SKM-1 treated with dmso at 0.1 percent for 144 hours (cell line): ENCODE measurements around the gene CCDC175.

Experiments used
- DNase-seq: peaks from one replicate; lab custom pipeline; 2025; ENCODE audit not compliant: unreplicated experiment; lab: John Stamatoyannopoulos, UW

The CCDC175 gene

DNA sequence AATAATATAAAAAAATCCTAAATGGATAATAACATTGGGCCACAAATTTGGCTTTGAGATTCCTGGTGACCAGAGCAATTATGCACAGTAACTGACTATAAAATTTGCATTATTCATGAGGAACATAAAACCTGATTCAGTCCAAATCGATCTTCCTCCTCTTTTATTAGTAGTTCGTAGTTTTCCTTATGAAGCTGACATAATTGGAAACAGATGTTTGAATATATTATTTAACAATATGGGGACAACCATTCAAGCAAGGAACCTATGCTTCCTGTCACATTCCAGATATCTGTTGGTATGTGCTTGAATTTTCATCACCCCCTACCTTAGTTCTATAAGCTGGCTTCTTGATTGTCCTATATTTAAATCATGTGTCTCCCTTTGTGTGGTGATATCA lies 34.9 kb downstream of the CCDC175 start:
- no peak for DNase-seq

DNA sequence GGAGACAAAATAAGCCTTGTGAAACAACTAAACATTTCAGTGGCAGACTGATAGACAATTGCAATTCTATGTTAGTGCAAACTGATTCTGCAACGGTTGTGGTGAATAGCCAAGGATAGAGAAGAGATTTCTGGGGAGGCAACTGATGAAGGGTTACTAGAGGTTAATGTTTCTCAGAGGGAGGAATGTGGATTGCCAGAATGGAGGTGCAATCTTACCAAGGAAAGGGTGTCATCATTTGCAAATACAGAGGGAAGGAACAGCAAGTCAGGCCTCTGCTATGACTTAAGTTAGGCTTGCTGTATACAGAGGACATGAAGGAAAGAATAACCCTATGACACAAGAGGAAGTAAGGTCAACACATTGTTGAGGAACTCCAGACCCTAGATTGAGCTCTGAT lies 35.8 kb downstream of the CCDC175 start:
- no peak for DNase-seq

DNA sequence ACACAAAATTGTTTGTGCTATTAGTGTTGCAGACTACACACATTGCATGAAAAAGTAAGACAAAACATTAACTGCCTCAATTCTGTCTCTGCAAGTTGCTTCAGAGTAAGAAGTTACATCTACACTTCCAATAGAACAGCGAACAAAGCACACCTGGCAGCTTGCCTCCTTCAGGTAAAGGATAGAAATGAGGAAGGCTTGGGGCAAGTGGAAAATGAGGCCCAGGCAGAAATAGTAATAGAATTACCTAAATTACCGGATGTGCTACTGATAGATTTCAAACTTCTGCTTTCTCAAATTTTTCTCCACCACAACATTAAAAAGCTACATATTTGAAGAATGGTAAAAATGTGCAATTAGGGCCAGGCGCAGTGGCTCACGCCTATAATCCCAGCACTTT lies 37.7 kb downstream of the CCDC175 start:
- no peak for DNase-seq

DNA sequence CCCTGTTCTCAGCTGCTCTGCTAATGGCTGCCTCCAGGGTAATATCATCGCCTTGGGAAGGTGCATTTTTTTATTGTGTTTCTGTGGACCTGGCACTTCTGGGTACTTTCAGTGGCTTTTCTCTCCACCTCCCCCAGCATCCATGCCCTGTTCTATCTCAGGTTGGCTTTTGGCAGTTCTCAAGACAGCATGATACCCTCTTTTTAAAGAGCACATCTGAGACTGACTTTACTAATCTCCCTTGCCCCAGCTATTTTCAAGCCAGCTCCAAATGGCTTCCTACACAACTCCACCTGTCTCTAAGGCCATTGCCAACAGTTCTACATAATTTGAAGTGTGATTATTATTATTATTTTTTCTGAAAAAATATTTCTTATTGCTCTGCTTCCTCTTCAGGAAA lies 39.1 kb downstream of the CCDC175 start:
- no peak for DNase-seq

DNA sequence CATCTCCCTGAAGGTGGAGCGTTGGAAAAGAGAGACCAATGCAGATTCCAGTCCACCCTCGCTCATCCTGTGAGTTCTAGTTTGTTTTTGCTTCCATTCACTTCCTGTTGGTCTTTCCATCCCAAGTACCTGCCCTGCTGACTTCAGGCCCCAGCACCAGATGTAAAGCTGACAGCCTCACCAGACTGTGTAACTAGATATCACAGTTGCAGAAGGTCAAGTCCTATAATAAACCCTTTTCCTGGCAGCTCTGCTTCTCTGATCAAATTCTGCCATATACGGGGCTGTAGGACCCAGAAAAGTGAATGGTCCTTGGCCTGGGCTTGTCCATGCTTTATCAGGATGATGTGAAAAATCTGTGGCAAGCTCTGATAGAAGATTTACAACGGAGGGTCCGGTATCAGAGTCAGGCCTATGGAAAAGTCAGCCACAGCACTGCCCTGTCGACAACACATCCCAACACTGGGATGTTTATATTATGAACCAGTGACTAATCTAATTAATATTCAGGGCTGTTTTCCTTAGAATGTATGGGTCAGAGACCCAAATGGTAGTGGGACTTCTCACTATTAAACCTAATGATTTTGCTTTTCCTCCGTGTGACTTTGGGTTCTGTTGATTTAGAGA lies 42.1 kb downstream of the CCDC175 start:
- no peak for DNase-seq

DNA sequence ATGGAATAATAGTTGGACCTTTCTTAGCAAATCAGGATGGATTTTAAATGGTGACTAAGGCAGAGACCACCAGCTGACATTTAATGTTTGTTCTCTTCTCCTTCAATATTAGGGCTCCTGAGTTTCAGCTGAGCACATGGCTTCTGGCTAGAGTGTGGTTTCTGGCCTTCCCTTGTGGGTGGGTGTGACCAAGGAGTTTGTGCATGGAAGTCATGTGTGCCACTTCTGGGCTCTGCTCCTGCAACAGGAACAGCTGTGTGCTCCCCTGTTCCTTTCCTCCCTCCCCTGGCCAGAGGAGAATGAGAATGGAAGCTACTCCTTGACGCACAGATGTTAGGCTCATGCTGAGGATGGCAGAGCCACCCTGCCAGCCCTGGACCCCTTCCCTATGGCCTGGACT lies 44.2 kb downstream of the CCDC175 start:
- DNase-seq: no peak

DNA sequence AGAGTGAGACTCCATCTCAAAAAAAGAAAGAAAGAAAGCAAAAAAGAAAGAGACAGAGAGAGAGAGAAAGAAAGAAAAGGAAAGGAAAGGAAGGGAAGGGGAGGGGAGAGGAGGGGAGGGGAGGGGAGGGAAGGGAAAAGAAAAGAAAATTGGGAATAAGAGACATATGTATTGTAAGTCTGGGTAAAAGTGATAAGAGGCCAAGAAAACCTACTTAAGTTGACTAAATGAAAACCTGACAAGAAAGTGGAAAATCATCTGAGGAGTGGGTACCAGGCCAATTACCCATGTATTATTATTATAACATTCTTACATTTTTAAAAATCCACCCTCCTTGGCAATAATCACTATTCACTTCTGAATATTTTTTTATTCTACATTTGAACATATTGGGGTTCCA lies 46.3 kb downstream of the CCDC175 start:
- DNase-seq: no peak

DNA sequence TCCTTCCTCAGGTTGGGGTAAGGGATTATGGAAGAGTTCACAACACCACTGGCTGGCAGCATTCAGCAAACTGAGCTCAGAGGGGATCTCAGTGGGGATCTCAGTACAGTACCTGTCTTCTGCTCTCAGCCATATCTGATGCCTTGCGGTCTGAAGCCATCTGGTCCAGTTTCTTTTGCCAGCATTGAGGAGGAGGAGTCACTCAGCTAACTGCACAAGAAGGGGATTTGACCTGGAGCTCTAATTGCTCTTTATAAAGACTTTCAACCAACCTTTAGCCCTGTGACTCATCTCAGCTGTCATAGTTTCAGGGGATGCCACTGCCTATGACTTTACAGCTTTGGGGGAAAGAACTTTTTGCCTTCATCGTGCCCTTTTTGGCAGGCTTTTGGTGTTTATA lies 47.4 kb downstream of the CCDC175 start:
- DNase-seq: no peak

DNA sequence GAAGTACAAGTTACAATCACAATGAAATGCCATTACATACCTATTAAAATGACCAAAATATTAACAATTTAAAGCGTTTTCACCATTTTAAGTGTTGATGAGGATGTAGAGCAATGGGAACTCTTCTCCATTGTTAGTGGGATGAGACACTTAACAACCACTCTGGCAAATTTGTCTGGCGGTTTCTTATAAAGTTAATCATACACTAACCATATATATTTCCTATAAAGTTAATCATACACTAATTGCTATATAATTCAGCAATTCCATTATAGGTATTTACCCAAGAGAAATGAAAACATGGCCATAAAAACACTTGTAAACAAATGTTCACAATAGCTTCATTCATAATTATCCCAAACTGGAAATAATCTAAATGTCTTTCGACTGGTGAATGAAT lies 56.4 kb downstream of the CCDC175 start:
- DNase-seq: no peak

DNA sequence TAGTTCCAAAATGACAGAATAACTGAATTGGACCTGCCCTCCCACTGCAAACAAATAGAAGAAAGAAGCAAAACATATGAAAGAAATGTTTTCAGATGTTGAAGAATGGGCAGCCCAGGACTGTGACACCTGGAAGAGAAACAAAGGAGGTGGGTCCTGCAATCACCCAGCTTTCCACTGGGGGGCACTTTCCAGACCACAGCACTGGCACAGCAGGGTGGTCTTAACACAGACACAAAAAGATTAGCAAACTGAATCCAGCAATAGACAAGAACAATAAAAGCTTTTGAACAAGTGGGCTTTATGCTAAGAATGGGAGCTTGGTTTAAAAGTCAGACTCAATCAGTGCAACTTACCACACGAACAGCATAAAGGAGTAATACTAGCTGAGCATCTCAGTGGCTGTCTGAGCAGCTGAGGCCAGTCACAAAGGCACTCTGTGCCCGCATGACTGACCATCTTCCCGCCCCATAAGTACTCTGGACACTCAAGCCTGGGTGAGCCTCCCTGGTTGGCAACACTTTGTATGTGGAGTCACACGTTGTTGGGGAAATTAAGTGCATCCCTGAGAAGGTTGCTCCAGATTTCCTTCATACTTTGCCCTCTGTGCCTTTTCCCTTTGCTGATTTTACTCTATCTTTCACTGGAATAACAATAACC lies 64.6 kb downstream of the CCDC175 start:
- DNase-seq: no peak

DNA sequence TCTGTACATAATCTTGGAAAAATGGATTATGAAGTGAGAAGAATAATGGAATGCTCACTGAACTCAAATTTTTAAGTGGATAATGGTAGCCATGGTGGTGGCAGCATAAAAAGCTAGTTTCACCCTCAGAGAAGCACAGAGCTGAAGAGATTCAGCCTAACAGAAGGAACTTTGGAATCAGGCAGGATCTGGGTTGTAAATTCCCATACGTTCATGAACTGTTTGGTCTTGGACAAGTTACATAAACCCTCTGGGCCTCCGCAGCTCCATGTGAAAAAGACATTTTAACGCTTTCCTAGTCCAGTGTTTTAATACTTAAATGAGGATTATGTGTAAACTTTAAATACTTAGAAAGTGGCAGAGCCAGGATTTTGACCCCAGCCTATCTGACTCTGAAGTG lies 65.6 kb downstream of the CCDC175 start:
- no peak for DNase-seq

DNA sequence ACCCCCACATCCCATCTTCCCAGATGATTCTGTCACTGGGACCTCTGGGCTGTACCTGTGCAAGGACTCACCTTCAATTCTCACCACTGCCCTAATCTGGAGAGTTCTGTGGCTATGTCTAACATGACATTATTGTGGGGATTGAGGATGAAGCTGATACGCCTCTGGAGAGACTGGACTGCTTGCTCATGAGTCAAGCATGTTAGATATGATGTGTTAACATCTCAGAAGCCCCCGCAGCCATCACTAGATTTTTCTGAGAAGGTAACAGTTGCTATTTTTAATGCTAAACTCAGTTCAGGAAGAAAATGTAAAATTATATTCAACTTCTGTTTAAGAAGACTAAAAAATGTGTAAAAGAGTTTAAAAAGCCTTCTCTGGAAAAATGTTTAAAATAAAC lies 66.6 kb downstream of the CCDC175 start:
- DNase-seq: no peak

DNA sequence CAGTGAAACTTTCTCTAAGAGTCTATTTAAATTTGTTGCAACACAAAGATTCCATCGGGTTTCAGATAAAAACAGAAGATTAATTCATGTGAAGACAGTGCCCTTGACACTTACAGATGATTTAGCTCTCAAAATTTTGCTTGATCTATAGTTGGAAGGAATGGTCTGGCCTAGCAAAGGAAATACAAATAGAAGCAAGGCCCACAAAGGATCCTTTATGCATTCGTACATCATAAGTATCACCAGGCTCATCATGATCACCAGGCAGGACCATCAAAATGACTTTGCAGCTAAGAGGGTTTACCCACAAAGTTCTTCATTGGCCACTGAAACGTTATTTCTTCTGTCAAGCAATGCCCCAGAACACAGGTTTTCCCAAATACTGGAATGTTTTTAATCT lies 67.5 kb downstream of the CCDC175 start:
- DNase-seq: no peak

DNA sequence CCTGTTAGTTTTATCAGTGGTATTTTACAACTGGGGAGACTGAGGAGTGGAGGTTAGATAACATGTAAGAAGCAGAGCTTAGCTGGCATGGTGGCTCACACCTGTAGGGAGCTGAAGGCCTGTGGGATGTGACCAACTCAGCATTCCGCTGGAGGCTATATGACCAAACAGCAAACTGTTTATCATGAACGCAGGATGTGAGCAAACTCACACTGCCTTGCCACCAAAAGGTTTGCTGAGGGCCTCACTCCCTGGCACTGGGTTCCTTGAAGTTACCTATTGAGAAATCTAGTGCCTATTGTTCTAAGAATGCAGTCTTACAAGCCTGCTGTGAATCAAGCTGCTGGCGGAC lies 68.9 kb downstream of the CCDC175 start:
- no peak for DNase-seq

DNA sequence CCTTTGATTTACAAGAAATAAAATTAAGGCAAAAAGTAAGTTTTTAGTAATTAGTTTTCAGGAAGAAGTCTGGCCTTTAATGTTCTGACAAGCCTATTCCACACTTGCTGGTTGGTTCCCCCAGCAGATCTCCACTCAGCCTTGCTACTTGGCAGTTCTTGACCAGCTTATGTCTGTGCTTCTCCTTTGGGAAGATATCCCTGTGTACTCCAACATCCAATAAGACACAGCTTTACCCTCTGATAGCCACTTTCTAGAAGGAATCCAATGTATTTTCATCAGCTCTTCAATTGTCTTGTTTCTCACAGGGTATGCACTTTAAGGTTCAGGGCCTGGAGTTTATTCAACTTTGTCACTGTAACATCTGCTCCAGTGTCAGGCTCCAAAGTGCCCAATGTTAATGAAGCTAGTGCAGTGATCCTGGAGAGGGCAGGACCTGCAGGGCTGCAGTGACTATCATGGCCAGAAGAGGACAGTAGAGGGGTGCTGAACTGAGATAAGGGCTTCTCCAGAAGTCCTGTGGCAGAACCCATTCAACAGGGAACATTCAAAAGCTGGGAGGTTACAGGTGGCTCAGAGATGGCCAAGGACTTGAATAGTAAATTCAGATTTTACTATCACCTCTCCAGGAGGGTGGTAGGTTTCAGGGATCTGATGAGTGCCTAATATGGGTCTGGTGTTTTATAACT lies 69.4 kb downstream of the CCDC175 start:
- DNase-seq: peak; percentile 9

DNA sequence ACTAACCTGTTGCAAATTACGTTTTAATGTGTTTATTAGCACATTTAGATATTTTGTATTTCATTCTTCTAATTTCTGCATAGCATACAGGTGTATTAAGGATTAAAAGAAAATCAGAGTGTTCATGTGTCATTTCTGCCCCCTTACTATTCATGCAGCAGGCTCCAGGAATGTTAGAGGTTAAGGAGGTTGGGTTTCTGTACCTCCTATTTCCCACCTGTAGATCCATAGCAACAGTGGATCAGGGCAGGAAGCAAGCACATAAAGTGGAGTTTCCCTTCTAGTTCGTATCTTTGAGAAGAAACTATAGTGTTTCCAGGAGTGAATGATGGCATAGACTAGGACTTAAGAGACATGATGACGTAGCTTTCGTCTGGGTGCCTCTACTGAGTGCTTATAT lies 73.4 kb downstream of the CCDC175 start:
- no peak for DNase-seq

DNA sequence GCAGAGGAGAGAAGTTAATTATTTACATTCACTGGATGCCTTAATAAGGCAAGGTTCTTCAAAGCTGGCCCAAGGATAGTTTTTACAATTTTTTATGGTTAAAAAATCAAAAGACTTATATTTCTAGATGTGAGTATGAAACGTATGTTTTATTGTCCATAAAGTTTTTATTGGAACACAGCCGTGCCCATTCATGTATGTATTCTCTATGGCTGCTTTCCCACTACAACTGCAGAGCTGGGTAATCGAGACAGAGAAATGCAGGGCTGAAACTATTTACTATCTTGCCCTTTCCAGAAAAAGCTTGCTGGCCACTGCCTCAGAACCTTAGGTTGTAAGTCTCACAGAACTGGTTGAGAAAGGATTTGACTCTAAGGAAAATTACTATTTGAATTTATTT lies 75.9 kb downstream of the CCDC175 start:
- DNase-seq: no peak

DNA sequence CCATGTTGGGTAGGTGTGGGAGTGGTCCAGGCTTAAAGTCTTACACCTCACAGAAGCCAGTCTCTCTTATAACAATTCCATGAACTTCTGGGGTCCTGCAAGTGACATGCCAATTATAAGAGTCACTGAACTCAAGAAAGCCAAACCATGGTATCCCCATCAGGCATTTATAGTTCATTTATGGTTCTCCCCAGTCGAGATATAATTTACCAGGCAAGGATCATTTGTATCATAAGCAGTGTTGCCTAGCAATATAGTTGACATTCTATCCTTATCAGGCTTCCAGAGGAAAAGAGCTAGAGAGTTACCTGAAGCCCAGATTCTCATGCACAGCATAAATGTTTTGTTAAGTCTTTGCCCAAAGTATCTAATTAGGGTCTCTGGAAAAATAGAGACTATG lies 84.2 kb downstream of the CCDC175 start:
- DNase-seq: no peak

DNA sequence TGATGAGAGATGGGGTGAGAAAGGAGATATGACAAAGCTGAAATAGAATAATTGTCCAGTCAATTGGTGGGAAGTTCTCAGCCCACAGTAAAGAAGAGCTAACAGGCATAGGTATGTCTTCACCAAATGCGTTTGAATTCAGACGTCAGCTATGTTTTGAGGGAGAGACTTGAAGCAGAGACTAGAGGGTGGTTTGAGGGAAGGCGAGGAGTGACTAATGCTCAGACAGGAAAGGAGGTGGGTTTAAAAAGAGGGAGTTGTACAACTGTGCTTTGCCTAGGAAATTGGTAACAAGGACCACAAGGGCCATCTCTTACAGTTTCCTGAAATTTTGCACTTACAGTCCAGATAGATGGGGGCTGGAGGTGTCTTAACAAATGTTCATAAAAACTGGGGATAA lies 85.9 kb downstream of the CCDC175 start:
- DNase-seq: no peak

DNA sequence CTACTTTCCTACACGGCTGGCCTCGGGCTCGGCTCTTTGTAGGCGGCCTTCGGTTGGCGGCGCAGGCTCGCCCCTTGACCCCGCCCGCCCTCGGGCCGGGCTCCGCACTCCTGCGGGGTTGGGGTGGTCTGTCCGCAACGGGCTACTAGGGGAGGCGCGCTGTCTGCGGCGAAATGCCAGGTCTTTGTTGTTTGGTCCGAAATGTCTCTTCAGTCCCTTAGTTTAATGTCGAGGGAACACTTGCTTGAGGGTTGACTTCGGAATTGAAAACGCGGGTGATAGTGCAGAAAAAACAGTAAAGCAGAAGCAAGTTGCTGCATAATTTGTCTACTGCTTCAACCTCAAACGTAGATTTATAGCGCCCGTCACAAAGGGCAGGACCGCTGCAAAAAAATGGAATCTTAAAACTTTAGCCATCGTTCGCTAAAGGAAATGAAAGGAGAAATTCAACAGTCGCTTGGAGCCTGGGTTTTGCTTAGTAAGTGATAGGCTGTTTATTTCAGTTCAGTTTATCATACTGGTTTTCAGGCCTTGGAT lies 91.9 kb downstream of the CCDC175 start:
- no peak for DNase-seq

DNA sequence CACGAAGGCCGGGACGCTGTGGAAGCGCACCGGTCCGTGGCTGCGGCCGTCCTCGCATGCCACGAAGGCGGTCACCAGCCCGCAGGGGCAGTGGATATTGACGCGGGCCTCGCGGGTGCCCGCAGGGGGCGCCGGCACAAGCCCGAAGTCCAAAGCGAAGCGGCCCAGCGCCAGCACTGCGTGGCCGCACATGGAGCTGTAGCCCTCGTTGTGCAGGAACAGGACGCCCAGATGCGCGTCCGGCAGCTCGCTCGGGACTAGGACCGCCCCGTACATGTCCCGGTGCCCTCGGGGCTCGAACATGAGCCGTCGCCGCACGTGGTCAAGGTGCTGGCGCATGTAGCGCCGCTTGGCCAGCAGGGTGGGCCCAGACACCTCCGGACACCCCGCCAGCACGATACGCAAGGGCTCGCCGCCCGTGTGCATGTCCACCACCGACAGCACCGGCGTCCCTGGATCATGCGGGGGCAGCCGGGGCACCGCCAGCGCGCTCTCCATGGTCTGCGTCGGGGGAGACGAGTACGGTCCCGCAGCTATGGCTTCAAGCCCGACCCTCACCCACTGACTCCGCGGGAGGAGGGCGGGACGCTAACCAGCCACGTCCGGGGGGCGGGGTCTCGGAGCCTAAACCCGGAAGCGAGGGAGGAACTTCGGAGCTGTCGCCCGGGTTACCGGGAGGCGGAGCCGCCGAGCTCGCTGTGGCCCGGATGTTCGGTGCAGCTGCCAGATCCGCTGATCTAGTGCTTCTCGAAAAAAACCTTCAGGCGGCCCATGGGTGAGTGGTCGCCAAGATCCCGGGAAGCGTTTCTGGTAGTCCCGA lies 92.6 kb downstream of the CCDC175 start, which contains the start of the genes JKAMP and L3HYPDH:
TSS of gene JKAMP (plus strand) at position 699 of the 820 bp plus-strand sequence. CDS start at position 772, 73 bp downstream.
TSS of gene L3HYPDH (minus strand) at position 590 of the 820 bp plus-strand sequence. CDS start at position 498, 92 bp downstream.
- peak; percentile 68 for DNase-seq
